GM12801 (cell line): Measurements from ENCODE around the gene SPATA2L.

Source experiments
- TF ChIP-seq, protein P1 (sequence below): IDR thresholded peaks from one replicate; pipeline ENCODE4 v1.5.1; 2011; ENCODE audit warnings: control low read depth; ENCODE audit not compliant: insufficient read length; ENCODE audit errors: extremely low read depth

Gene SPATA2L

DNA sequence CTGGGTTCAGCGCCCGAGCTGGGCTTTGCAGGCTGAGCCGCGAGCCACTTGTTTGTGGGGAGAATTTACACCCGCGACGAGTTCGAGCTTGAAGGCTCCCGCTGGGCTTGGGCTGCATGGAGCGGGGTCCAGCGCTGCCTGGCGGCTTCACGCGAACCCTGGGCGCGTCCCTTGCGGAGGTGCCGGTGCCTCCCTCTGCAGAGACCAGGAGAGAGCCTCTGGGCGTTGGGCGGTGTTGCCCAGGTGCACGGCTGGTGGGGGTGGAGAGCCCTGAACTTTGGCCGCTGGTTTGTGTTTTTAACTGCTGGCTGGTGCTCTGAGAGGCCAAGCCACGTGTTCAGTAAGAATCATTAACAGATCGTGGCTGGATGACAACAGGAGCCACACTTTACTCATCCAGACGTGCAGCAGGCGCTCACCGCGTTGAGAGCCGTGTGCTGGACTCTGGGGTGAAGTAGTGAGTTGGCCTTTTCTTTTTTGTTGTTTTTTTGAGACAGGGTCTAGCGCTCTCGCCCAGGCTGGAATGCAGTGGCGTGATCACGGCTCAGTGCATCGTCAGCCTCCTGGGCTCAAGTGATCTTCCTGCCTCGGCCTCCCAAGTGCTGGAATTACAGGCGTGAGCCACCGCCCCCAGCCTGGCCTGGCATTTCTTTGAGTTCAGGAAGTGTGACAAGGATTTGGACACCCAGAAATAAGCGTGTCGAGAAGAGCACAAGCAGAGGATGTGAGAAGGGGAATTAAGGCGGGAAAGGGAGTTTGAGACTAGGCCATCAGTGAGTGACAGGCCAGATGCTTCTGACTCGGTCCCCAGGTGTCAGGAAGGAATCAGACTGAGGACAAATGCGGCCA is 14.2 kb downstream of the SPATA2L start:
- TF ChIP-seq, protein P1, sequence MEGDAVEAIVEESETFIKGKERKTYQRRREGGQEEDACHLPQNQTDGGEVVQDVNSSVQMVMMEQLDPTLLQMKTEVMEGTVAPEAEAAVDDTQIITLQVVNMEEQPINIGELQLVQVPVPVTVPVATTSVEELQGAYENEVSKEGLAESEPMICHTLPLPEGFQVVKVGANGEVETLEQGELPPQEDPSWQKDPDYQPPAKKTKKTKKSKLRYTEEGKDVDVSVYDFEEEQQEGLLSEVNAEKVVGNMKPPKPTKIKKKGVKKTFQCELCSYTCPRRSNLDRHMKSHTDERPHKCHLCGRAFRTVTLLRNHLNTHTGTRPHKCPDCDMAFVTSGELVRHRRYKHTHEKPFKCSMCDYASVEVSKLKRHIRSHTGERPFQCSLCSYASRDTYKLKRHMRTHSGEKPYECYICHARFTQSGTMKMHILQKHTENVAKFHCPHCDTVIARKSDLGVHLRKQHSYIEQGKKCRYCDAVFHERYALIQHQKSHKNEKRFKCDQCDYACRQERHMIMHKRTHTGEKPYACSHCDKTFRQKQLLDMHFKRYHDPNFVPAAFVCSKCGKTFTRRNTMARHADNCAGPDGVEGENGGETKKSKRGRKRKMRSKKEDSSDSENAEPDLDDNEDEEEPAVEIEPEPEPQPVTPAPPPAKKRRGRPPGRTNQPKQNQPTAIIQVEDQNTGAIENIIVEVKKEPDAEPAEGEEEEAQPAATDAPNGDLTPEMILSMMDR: no peak

DNA sequence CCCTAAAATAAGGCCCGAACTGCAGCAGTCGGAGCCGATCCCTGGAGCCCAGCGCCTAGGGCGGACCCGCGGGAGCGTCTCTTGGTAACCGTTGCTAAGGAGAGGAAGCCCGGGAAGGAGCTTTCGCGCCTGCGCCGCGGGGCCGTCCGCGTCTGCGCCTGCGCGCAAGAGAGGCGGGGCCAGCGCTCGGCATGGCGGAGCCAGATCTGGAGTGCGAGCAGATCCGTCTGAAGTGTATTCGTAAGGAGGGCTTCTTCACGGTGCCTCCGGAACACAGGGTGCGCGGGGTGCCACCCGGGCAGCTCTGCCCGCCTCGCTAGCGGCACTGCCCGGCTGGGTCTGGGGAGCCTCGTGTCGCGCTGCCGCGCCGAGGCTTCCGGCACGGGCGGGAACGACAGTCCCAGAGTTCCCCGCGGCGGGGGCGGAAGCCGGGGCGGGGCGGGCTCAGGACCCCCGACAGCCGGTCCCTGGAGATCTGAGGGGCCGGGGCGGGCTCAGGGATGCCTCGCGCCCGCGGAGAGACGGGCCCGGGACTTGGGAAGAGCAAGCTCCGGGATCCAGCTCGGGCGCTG is 14.9 kb downstream of the SPATA2L start, which contains the start of gene CDK10:
CDK10 (plus strand) TSS at position 170 of the 572 bp plus-strand sequence; CDS start at position 192, 22 bp downstream.
- TF ChIP-seq, protein P1: no peak

DNA sequence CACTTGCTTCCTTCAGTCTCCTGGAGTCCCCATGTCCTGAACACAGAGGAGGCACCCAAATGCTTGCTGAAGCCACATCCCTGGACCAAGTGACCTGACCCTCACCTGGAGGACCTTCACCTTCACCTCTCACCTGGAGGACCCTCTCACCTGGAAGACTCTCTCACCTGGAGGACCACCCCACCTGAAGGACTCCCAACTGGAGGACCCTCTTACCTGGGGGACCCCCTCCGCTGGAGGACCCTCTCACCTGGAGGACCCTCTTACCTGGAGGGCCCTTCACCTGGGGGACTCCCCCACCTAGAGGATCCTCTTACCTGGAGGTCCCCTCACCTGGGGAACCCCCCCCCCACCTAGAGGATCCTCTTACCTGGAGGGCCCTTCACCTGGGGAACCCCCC is 15.6 kb downstream of the SPATA2L start:
- TF ChIP-seq, protein P1: no peak

DNA sequence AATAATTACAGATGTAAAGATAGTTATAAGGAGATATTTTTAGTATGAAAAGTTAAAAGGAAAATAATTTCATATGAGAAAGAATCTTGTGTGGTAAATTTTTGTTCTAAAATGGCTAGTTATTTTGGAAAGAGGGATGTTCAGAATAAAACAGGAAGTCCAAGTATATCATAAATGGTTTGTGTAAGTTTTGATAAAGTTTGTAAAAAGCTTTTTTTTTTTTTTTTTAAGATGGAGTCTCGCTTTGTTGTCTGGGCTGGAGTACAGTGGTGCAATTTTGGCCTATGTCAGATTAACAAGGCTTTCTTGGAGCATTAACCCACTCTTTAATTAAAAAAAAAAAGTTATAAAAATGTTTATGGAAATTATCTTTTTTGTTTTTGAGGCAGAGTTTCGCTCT is 23.2 kb downstream of the SPATA2L start:
- TF ChIP-seq, protein P1: no peak

DNA sequence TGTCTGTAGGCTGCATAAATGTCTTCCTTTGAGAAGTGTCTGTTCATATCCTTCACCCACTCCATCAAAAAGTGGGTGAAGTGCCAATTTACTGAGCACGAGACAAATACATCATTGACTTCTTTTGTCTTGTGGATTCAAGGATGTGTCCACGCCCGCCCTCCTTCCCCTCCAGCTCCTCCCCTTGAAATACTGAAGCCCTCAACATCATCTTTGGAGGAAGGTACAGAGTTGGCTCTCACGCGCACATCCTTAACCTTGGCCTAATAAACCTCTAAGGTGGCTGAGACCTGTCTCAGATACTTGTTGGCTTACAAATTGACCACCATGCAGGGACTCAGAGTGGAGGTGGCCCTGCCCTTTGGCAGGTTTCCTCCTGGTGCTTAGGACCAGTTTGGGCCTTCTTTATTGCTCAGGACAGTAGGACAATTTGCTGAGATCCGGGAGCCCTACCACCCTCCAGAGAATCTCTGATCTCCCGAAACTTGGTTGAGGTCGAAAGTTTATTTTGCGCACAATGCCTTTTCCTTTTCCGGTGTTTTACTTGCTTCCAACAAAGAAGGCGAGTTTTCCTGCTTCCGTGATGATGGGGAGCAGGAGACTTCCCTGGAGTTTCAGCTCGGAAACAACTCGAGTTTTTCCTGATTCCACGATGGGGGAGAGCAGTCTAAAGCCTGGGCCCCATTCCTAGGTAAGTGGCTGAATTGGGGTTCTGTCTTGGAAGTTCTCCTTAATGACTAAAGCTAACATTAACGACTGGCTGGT is 29.1 kb downstream of the SPATA2L start:
- TF ChIP-seq, protein P1: no peak

DNA sequence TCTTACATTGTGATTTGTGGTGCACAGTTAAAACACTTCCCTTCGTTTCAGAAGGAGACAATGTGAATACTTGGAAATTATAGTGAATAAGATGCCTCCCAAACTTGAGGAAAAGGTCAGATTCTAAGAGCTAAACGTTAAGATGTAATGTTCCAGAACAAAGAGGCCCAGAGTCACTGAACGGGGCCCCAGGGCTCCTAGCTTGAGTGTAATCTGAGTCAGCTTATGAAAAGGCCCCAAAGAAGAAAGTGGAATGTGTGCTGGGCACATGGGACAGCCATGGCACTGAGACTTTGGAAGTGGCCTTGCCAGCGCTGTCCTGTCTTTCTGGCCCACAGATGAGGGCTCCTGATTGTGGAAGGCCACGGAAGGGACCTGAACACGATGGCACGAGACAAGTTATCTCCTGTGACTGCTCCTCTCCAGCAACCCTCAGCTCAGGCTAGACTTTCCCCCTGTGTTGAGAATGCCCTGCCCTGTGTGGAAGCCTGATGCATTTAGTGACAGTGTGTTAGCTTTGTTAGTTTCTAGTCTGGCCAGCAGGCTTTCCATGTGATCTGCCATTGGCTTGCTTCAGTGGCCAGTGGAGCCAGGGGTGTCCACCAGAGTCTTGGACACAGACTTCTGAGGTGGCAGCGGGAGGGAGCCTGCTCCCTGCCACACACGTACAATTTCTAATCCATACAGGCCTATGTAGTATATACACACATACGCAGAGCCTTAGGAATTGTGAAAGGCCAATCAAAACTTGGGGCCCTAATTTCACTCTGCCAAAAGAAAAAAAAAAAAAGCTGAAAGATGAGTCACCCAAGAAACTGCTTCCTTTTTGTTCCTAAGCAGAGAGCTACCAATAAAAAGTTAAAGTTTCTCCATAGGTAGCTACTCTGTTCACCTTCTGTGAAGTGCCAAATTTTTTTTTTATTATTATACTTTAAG is 30.7 kb downstream of the SPATA2L start:
- TF ChIP-seq, protein P1: no peak

DNA sequence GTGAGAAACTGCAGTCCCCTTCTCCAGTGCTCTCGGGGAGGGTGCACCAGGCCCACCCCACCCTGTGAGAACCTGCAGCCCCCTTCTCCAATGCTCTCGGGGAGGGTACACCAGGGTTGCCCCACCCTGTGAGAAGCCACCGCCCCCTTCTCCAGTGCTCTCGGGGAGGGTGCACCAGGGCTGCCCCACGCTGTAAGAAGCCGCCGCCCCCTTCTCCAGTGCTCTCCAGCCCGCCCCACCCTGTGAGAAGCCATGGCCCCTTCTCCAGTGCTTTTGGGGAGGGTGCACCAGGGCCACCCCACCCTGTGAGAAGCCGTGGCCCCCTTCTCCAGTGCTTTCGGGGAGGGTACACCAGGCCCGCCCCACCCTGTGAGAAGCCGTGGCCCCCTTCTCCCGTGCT is 31.8 kb downstream of the SPATA2L start:
- TF ChIP-seq, protein P1: no peak
